ENCODE data around the gene KCNK13.

The KCNK13 gene

GRCh38 chr14:90154110-90154509 is 92.3 kb downstream of the KCNK13 start:
- no peak overlapping the region for H3K4me3 ChIP-seq (ENCODE audit: low read length in 2 of 2)
- H3K9ac ChIP-seq (ENCODE audit: low read depth in 1 of 2, low read length in 2 of 2), result no peak overlapping the region
- H3K27ac ChIP-seq (ENCODE audit: low read depth in 2 of 2, low read length in 2 of 2), result no peak overlapping the region
- H3K27me3 ChIP-seq (ENCODE audit: control insufficient read depth in 2 of 2, insufficient read depth in 2 of 2, low read length in 2 of 2), result no peaks in the 10 kb centered on the region
- H3K36me3 ChIP-seq (ENCODE audit: control insufficient read depth in 2 of 2, insufficient read depth in 2 of 2, low read length in 2 of 2), result no peaks in the 10 kb centered on the region
- no peaks in the 10 kb centered on the region for H3K9me3 ChIP-seq (ENCODE audit: control insufficient read depth in 2 of 2, low read length in 2 of 2)
- no peaks in the 10 kb centered on the region for H3K4me1 ChIP-seq (ENCODE audit: control insufficient read depth in 2 of 2, insufficient read depth in 2 of 2, low read length in 2 of 2)

- H3K27ac ChIP-seq (ENCODE audit: low read depth in 2 of 2, low read length in 2 of 2), result no peak overlapping the region
- no peaks in the 10 kb centered on the region for H3K36me3 ChIP-seq (ENCODE audit: control insufficient read depth in 2 of 2, insufficient read depth in 2 of 2, low read length in 2 of 2)
- no peak overlapping the region for H3K9ac ChIP-seq (ENCODE audit: low read depth in 1 of 2, low read length in 2 of 2)
Measured at GRCh38 chr14:90159146-90159545, 97.4 kb downstream of the KCNK13 start.

DNA sequence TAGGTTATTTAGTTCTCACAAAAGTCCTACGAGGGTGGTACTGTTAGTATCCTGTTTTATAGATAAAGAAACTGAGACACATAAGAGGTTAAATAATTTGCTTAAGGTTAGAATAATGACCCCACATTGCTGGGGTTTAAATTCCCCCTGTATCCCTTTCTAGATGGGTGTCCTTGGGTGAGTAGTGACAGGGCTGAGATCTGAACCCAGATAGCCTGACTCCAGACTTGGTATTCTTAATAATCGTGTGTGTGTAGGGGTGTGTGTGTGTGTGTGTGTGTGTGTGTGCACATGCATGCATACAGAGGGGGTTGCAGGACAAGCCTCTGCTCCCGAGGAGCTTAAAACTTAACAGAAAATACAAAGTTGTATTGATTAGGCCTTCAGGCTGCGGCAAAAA is 97.9 kb downstream of the KCNK13 start:
- Histone ChIP-seq H3K36me3 (ENCODE audit: control insufficient read depth in 2 of 2, insufficient read depth in 2 of 2, low read length in 2 of 2) (no peaks in the 10 kb centered on the region), H3K4me1 (ENCODE audit: control insufficient read depth in 2 of 2, insufficient read depth in 2 of 2, low read length in 2 of 2) (no peaks in the 10 kb centered on the region), H3K9ac (ENCODE audit: low read depth in 1 of 2, low read length in 2 of 2) (no peak overlapping the region), H3K9me3 (ENCODE audit: control insufficient read depth in 2 of 2, low read length in 2 of 2) (no peaks in the 10 kb centered on the region), H3K27ac (ENCODE audit: low read depth in 2 of 2, low read length in 2 of 2) (no peak overlapping the region), H3K4me3 (ENCODE audit: low read length in 2 of 2) (no peak overlapping the region), H3K27me3 (ENCODE audit: control insufficient read depth in 2 of 2, insufficient read depth in 2 of 2, low read length in 2 of 2) (no peaks in the 10 kb centered on the region)

More at GRCh38 chr14:90159146-90159545, 97.4 kb downstream of the KCNK13 start:
- H3K9me3 ChIP-seq (ENCODE audit: control insufficient read depth in 2 of 2, low read length in 2 of 2), result no peaks in the 10 kb centered on the region
- no peaks in the 10 kb centered on the region for H3K4me1 ChIP-seq (ENCODE audit: control insufficient read depth in 2 of 2, insufficient read depth in 2 of 2, low read length in 2 of 2)
- no peak overlapping the region for H3K4me3 ChIP-seq (ENCODE audit: low read length in 2 of 2)
- no peaks in the 10 kb centered on the region for H3K27me3 ChIP-seq (ENCODE audit: control insufficient read depth in 2 of 2, insufficient read depth in 2 of 2, low read length in 2 of 2)

DNA sequence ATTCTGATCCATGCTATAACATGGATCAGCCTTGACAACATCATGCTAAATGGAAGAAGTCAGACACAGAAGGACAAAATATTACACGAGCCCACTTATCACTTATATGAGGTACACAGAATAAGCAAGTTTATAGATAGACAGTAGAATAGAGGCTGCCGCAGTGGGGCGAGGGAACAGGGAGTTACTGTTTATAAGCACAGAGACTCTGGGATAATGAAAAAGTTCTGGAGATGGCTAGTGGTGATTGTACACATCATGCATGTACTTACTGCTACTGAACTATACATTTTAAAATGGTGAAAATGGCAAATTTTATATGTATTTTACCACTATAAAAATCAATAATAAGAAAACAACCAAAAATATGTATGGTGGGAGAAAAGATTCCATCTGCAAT is 99.3 kb downstream of the KCNK13 start:
- Histone ChIP-seq H3K27ac (ENCODE audit: low read depth in 2 of 2, low read length in 2 of 2) (no peak overlapping the region), H3K9ac (ENCODE audit: low read depth in 1 of 2, low read length in 2 of 2) (no peak overlapping the region), H3K27me3 (ENCODE audit: control insufficient read depth in 2 of 2, insufficient read depth in 2 of 2, low read length in 2 of 2) (no peaks in the 10 kb centered on the region), H3K9me3 (ENCODE audit: control insufficient read depth in 2 of 2, low read length in 2 of 2) (no peaks in the 10 kb centered on the region), H3K4me3 (ENCODE audit: low read length in 2 of 2) (no peak overlapping the region), H3K36me3 (ENCODE audit: control insufficient read depth in 2 of 2, insufficient read depth in 2 of 2, low read length in 2 of 2) (no peaks in the 10 kb centered on the region), H3K4me1 (ENCODE audit: control insufficient read depth in 2 of 2, insufficient read depth in 2 of 2, low read length in 2 of 2) (no peaks in the 10 kb centered on the region)

- H3K27ac ChIP-seq (ENCODE audit: low read depth in 2 of 2, low read length in 2 of 2), result no peak overlapping the region
- no peaks in the 10 kb centered on the region for H3K36me3 ChIP-seq (ENCODE audit: control insufficient read depth in 2 of 2, insufficient read depth in 2 of 2, low read length in 2 of 2)
Measured at GRCh38 chr14:90168425-90169105, 106.8 kb downstream of the KCNK13 start.

GRCh38 chr14:90175631-90176030 is 113.8 kb downstream of the KCNK13 start:
- H3K4me1 ChIP-seq (ENCODE audit: control insufficient read depth in 2 of 2, insufficient read depth in 2 of 2, low read length in 2 of 2), result no peaks in the 10 kb centered on the region
- H3K4me3 ChIP-seq (ENCODE audit: low read length in 2 of 2), result no peak overlapping the region
- H3K27ac ChIP-seq (ENCODE audit: low read depth in 2 of 2, low read length in 2 of 2), result no peak overlapping the region
- no peak overlapping the region for H3K9ac ChIP-seq (ENCODE audit: low read depth in 1 of 2, low read length in 2 of 2)
- no peaks in the 10 kb centered on the region for H3K27me3 ChIP-seq (ENCODE audit: control insufficient read depth in 2 of 2, insufficient read depth in 2 of 2, low read length in 2 of 2)
- H3K9me3 ChIP-seq (ENCODE audit: control insufficient read depth in 2 of 2, low read length in 2 of 2), result no peaks in the 10 kb centered on the region
- no peaks in the 10 kb centered on the region for H3K36me3 ChIP-seq (ENCODE audit: control insufficient read depth in 2 of 2, insufficient read depth in 2 of 2, low read length in 2 of 2)

More at GRCh38 chr14:90168425-90169105, 106.8 kb downstream of the KCNK13 start:
- Histone ChIP-seq H3K27me3 (ENCODE audit: control insufficient read depth in 2 of 2, insufficient read depth in 2 of 2, low read length in 2 of 2) (no peaks in the 10 kb centered on the region), H3K4me1 (ENCODE audit: control insufficient read depth in 2 of 2, insufficient read depth in 2 of 2, low read length in 2 of 2) (no peaks in the 10 kb centered on the region), H3K4me3 (ENCODE audit: low read length in 2 of 2) (no peak overlapping the region), H3K9ac (ENCODE audit: low read depth in 1 of 2, low read length in 2 of 2) (no peak overlapping the region), H3K9me3 (ENCODE audit: control insufficient read depth in 2 of 2, low read length in 2 of 2) (no peaks in the 10 kb centered on the region)

GRCh38 chr14:90177539-90178189 is 115.9 kb downstream of the KCNK13 start:
- Histone ChIP-seq H3K4me1 (ENCODE audit: control insufficient read depth in 2 of 2, insufficient read depth in 2 of 2, low read length in 2 of 2) (no peaks in the 10 kb centered on the region), H3K4me3 (ENCODE audit: low read length in 2 of 2) (no peak overlapping the region), H3K27me3 (ENCODE audit: control insufficient read depth in 2 of 2, insufficient read depth in 2 of 2, low read length in 2 of 2) (peaks cover 0 to 2% of the 10 kb centered on the region in 2 donors), H3K9me3 (ENCODE audit: control insufficient read depth in 2 of 2, low read length in 2 of 2) (no peaks in the 10 kb centered on the region), H3K36me3 (ENCODE audit: control insufficient read depth in 2 of 2, insufficient read depth in 2 of 2, low read length in 2 of 2) (no peaks in the 10 kb centered on the region), H3K9ac (ENCODE audit: low read depth in 1 of 2, low read length in 2 of 2) (no peak overlapping the region), H3K27ac (ENCODE audit: low read depth in 2 of 2, low read length in 2 of 2) (no peak overlapping the region)

GRCh38 chr14:90179357-90179756 is 117.6 kb downstream of the KCNK13 start:
- Histone ChIP-seq H3K4me3 (ENCODE audit: low read length in 2 of 2) (no peak overlapping the region), H3K27ac (ENCODE audit: low read depth in 2 of 2, low read length in 2 of 2) (no peak overlapping the region), H3K36me3 (ENCODE audit: control insufficient read depth in 2 of 2, insufficient read depth in 2 of 2, low read length in 2 of 2) (no peaks in the 10 kb centered on the region), H3K9me3 (ENCODE audit: control insufficient read depth in 2 of 2, low read length in 2 of 2) (no peaks in the 10 kb centered on the region), H3K27me3 (ENCODE audit: control insufficient read depth in 2 of 2, insufficient read depth in 2 of 2, low read length in 2 of 2) (peaks cover 0 to 2% of the 10 kb centered on the region in 2 donors), H3K9ac (ENCODE audit: low read depth in 1 of 2, low read length in 2 of 2) (no peak overlapping the region), H3K4me1 (ENCODE audit: control insufficient read depth in 2 of 2, insufficient read depth in 2 of 2, low read length in 2 of 2) (no peaks in the 10 kb centered on the region)

DNA sequence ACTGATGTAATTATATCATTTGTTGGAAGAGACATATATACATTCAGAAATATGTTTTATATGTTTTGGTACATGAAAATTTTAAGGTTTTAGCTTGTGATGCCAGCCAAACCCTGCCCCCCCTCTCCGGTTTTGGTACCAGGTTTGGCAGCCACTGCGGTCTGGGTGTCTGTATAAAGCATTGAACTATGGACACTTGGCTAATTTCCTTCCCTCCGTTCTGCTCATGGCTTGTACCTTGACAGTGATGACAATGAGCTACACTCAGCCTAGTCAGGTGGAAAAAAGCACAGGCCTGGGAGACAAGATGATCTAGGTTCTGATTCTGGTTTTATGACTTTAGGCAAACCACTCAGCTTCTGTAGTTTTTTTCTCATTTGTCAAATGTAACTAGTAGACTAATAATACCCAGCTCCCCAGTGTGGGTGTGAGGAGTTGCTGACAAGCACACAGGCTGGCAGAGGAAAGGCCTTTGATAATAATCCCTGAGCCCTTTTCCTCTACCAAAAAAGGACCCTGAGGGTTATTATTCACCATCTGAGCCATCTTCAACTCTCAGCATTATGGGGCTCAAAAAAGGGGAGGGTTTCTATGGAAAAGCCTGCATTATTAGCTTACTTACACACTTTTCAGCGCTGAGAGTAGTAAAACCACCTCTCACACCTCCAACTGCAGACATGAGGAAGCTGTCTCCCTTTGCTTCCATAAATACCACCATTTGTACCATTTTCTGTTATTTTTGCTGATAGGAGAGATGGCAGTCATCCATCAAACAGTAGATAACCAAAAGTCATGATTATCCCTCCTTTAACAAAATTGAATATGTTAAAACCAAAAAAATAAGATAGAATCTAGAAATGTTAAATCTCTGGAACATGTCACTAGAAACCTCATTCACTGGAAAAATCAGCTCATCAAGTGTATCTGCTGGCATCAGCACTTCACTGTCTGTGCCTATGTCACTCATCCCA is 118.3 kb downstream of the KCNK13 start:
- H3K27me3 ChIP-seq (ENCODE audit: control insufficient read depth in 2 of 2, insufficient read depth in 2 of 2, low read length in 2 of 2), result peaks cover 0 to 2% of the 10 kb centered on the region in 2 donors
- H3K9ac ChIP-seq (ENCODE audit: low read depth in 1 of 2, low read length in 2 of 2), result no peak overlapping the region
- H3K9me3 ChIP-seq (ENCODE audit: control insufficient read depth in 2 of 2, low read length in 2 of 2), result no peaks in the 10 kb centered on the region
- H3K4me3 ChIP-seq (ENCODE audit: low read length in 2 of 2), result no peak overlapping the region
- no peaks in the 10 kb centered on the region for H3K4me1 ChIP-seq (ENCODE audit: control insufficient read depth in 2 of 2, insufficient read depth in 2 of 2, low read length in 2 of 2)
- H3K36me3 ChIP-seq (ENCODE audit: control insufficient read depth in 2 of 2, insufficient read depth in 2 of 2, low read length in 2 of 2), result no peaks in the 10 kb centered on the region
- H3K27ac ChIP-seq (ENCODE audit: low read depth in 2 of 2, low read length in 2 of 2), result no peak overlapping the region

DNA sequence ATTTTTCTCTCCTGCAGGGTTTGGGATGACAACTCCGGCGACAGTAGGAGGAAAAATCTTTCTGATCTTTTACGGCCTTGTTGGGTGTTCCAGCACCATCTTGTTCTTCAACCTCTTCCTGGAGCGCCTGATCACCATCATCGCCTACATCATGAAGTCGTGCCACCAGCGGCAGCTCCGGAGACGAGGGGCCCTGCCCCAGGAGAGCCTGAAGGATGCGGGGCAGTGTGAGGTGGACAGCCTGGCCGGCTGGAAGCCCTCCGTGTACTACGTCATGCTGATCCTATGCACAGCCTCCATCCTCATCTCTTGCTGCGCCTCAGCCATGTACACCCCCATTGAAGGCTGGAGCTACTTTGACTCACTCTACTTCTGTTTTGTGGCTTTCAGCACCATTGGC is 122.3 kb downstream of the KCNK13 start:
- Histone ChIP-seq H3K27me3 (ENCODE audit: control insufficient read depth in 2 of 2, insufficient read depth in 2 of 2, low read length in 2 of 2) (peaks cover 0 to 2% of the 10 kb centered on the region in 2 donors), H3K9ac (ENCODE audit: low read depth in 1 of 2, low read length in 2 of 2) (no peak overlapping the region), H3K36me3 (ENCODE audit: control insufficient read depth in 2 of 2, insufficient read depth in 2 of 2, low read length in 2 of 2) (no peaks in the 10 kb centered on the region), H3K4me3 (ENCODE audit: low read length in 2 of 2) (no peak overlapping the region), H3K4me1 (ENCODE audit: control insufficient read depth in 2 of 2, insufficient read depth in 2 of 2, low read length in 2 of 2) (no peaks in the 10 kb centered on the region), H3K9me3 (ENCODE audit: control insufficient read depth in 2 of 2, low read length in 2 of 2) (no peaks in the 10 kb centered on the region), H3K27ac (ENCODE audit: low read depth in 2 of 2, low read length in 2 of 2) (no peak overlapping the region)
